BLaER1 treated with 17β-estradiol and CSF1 and Interleukin-3, amounts not matched to agents 10 nM and 100 nM (cell line): ENCODE data around the gene MAP2K5.

Experiments used
- H3K27ac ChIP-seq, 11 experiments: shearing (Covaris generic); formaldehyde crosslinking; 2 replicates each; pipeline ENCODE4 v1.8.1; 2022
- H3K27me3 ChIP-seq, 11 experiments: shearing (Covaris generic); formaldehyde crosslinking; 2 replicates each; pipeline ENCODE4 v1.8.1; 2022
- H3K36me3 ChIP-seq, 11 experiments: shearing (Covaris generic); formaldehyde crosslinking; 2 replicates each; pipeline ENCODE4 v1.8.1; 2022
- H3K4me1 ChIP-seq, 10 experiments: shearing (Covaris generic); formaldehyde crosslinking; 2 replicates each; pipeline ENCODE4 v1.8.1; 2022
- H3K4me2 ChIP-seq, 11 experiments: shearing (Covaris generic); formaldehyde crosslinking; 2 replicates each; pipeline ENCODE4 v1.8.1; 2022
- H3K4me3 ChIP-seq, 10 experiments: shearing (Covaris generic); formaldehyde crosslinking; 2 replicates each; pipeline ENCODE4 v1.8.1; 2022
- H3K9ac ChIP-seq, 11 experiments: shearing (Covaris generic); formaldehyde crosslinking; 2 replicates each; pipeline ENCODE4 v1.8.1; 2022
- H3K9me3 ChIP-seq, 11 experiments: shearing (Covaris generic); formaldehyde crosslinking; replicated peaks in 1 of 11; 2 replicates each; pipeline ENCODE4 v1.8.1; 2022
- H4K20me1 ChIP-seq, 11 experiments: shearing (Covaris generic); formaldehyde crosslinking; 2 replicates each; pipeline ENCODE4 v1.8.1; 2022
- Cebpa-rat ChIP-seq, 11 experiments: shearing (Covaris generic); IDR thresholded peaks; 2 replicates each; pipeline ENCODE4 v1.8.1; 2022

Gene MAP2K5

DNA sequence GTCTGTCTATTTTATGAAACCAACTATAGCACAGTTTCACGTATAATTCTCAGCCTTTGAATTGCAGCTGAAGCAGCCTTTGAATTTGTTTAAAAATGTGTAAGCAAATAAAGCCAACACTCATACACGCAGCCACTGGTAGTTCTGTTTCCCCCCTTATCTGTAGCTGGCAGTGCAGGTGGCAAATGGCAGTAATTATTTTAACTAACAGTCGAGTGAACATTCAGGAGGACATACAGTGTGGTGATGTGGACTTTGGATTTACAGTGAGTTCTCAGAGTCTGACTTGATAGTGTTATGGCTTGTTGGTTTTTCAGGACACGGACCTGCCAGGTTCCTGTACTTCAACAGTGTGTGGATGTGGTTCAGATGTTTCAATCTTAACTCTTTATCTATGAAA is 218.8 kb downstream of the MAP2K5 start:
- Histone ChIP-seq H3K4me2 (peak overlapping the region; percentile 48 to 84 (median 64); a peak in 20 of 22 replicates), H3K4me3 (no peak overlapping the region), H3K27ac (no peak overlapping the region; a peak in 1 of 22 replicates), H3K27me3 (no peaks in the 10 kb centered on the region), H3K4me1 (peaks cover 16 to 63% (median 49%) of the 10 kb centered on the region in 10 experiments), H4K20me1 (no peaks in the 10 kb centered on the region), H3K9ac (no peak overlapping the region), H3K36me3 (peaks cover 0 to 13% (median 0%) of the 10 kb centered on the region in 11 experiments; a peak in 4 of 22 replicates), H3K9me3 (no peaks in the 10 kb centered on the region)
- no peak for TF ChIP-seq Cebpa-rat (IDR thresholded peaks at IDR 0.05)

DNA sequence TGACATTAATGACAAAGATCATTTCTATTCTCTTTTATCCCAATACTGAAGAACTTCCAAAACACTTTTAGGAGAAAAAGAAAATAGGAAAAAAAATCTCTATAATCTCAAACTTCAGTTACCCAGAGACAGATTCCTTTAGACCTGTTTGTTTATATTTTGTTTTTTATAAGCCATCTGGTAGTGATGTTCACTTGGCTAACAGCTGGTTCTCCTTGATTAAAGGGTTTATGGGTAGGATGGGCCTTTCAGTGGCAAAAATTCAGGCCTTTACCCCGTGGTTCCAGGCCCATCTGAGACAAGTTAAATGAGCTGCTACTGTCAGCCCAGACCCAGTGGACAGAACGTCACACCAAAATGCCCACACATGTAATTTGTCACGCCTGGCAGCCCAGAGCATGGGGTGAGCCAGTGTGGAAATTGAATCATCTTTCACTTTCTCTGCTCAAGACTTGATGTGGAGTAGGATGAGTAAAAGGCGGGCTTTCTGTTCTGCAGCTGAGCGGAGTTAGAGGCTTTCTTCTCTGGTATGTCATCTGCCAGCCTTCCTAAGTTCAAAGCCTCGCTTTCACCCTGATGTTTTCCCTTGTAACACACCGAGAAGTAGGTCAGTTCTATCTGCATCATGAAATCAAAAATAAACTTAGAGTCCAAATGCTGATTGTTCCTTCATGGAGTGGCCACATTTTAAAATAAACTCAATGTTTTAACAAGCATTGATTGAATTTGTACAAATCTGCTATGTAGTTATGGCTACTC is 220.3 kb downstream of the MAP2K5 start:
- H3K4me3 ChIP-seq = no peak overlapping the region
- H3K27me3 ChIP-seq = no peaks in the 10 kb centered on the region
- H3K9me3 ChIP-seq = no peaks in the 10 kb centered on the region
- H3K36me3 ChIP-seq = peaks cover 0 to 13% (median 0%) of the 10 kb centered on the region in 11 experiments; a peak in 4 of 22 replicates
- no peak for TF ChIP-seq Cebpa-rat (IDR thresholded peaks at IDR 0.05)
- H3K4me2 ChIP-seq = peak overlapping the region; percentile 12 to 76 (median 53); a peak in 21 of 22 replicates
- H4K20me1 ChIP-seq = no peaks in the 10 kb centered on the region
- peaks cover 25 to 77% (median 63%) of the 10 kb centered on the region in 10 experiments for H3K4me1 ChIP-seq
- peak overlapping the region in 1 of 11 experiments; percentile 29; a peak in 1 of 22 replicates for H3K9ac ChIP-seq
- H3K27ac ChIP-seq = peak overlapping the region in 4 of 11 experiments; percentile 1 to 52 (median 34); a peak in 5 of 22 replicates

DNA sequence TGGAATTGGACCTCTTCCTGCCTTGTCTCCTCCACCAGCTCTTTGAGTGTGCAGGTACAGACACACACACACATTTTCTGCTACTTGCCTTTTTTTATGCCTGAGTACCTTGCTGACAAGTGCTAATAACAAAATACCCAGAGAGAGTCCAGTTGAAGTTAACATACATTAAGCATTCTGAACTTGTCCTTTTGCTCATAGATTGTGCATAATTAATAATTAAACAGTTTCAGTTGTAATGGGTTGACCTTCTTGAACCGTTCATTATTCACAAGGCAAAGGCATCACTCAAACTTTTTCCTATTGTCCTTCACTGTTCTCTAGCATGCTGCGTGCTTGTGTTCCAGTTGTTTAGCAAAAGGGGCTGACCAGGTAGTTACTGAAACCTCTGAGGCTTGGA is 223.2 kb downstream of the MAP2K5 start:
- peaks cover 22 to 60% (median 46%) of the 10 kb centered on the region in 10 experiments for H3K4me1 ChIP-seq
- H3K9ac ChIP-seq = no peak overlapping the region
- H3K4me3 ChIP-seq = no peak overlapping the region
- H3K27ac ChIP-seq = no peak overlapping the region
- H3K36me3 ChIP-seq = peaks cover 0 to 25% (median 5%) of the 10 kb centered on the region in 11 experiments; a peak in 6 of 22 replicates
- TF ChIP-seq Cebpa-rat (IDR thresholded peaks at IDR 0.05) = no peak
- H3K4me2 ChIP-seq = peak overlapping the region in 2 of 11 experiments; percentile 6 to 50; a peak in 4 of 22 replicates
- H3K27me3 ChIP-seq = no peaks in the 10 kb centered on the region
- no peaks in the 10 kb centered on the region for H4K20me1 ChIP-seq
- H3K9me3 ChIP-seq = no peaks in the 10 kb centered on the region

DNA sequence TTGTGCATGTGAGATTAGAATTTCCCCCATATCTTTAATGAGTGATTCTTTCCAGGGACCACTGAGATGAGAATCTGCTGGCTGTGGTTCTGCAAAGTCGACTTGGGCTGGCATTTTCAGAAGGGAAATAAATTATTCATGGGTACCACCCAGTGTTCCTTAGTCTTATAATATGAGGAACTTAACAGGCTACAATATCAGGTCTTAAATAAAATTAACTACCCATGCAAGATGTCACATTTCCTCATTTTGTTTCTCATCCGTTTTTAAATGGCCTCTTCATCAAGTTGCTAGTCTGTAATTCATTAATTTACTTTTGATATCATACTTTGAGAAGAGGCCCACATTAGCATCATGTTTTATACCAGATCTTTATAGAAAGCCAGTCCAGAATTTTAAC is 224.5 kb downstream of the MAP2K5 start:
- Histone ChIP-seq H3K27me3 (no peaks in the 10 kb centered on the region), H3K9ac (no peak overlapping the region), H3K4me3 (no peak overlapping the region), H3K9me3 (no peaks in the 10 kb centered on the region), H3K4me1 (peaks cover 15 to 48% (median 33%) of the 10 kb centered on the region in 10 experiments), H3K27ac (no peak overlapping the region), H4K20me1 (no peaks in the 10 kb centered on the region), H3K36me3 (peaks cover 0 to 30% (median 5%) of the 10 kb centered on the region in 11 experiments; a peak in 6 of 22 replicates), H3K4me2 (peak overlapping the region in 10 of 11 experiments; percentile 6 to 50 (median 26); a peak in 15 of 22 replicates)
- no peak for TF ChIP-seq Cebpa-rat (IDR thresholded peaks at IDR 0.05)

DNA sequence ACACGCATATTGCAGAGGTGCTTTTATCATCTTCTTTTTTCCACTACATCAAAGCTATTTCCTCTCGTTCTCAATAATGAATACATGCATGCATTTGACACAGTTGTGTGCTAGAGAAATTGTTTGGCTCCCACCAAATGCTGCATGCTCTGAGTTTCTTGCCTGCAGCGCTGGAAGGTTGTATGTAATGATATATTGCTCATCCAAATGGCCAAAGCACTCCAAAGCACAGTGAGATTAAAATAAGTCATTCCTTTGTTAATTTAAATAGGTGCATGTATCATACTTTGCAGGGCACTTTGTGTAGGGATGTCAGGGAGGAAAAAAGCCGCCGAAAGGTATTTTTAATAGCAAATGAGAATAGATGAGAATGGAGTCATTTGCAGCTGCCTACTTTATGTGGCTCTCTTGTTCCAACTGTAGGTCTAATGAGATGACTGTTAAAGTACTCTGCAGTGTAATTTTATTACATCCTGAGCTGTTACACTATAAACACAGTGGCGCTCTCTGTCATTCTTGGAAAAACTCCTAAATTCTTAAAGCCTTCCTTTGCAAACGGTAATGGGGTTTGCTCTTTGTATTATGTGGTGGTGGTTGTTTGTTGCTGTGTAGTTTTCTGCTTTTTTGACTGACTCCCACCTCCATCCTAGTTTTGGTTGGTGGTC is 225.9 kb downstream of the MAP2K5 start:
- Histone ChIP-seq H3K9me3 (no peaks in the 10 kb centered on the region), H3K4me1 (peaks cover 11 to 33% (median 21%) of the 10 kb centered on the region in 10 experiments), H3K4me2 (peak overlapping the region in 1 of 11 experiments; percentile 43; a peak in 3 of 22 replicates), H3K9ac (no peak overlapping the region), H3K36me3 (peaks cover 0 to 30% (median 5%) of the 10 kb centered on the region in 11 experiments; a peak in 8 of 22 replicates), H3K27ac (no peak overlapping the region), H3K4me3 (no peak overlapping the region), H4K20me1 (no peaks in the 10 kb centered on the region), H3K27me3 (no peaks in the 10 kb centered on the region)
- TF ChIP-seq Cebpa-rat (IDR thresholded peaks at IDR 0.05) = no peak

DNA sequence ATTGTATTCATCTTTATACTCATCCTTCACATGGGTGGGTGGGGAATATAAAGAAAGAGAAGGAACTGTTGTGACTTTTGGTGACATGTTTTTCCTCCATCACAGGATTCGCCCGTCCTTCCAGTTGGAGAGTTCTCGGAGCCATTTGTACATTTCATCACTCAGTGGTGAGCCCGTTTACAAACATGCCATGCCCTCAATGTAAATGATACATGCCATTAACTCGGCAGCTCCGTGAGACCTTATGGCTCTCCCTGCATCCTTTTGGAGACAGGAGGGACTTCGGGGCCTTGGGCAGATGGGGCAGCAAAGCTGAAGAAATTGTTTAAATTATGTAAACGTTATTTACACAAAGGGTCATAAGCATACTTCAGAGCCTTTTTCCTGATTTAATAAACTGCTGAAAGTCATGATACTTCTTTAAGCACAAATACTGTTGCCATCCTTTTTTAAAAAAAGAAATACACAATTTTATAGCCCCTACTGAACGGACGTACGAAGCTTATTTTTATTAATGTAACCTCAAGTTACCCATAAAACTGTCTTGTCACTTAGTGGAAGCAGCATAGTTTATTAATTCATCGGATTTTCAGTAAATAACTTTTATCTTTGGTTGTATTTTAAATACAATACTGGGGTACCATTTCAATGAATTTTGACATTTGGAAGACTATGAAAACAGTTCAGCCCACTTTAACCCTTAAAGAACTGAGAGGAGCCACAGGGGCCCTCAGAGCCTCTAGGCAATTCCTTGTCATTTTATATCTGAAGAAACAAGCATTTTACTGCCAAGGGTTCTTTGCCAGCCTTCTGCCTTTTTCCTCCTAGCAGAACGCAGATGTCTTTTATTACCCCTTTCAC is 227.2 kb downstream of the MAP2K5 start:
- H3K4me3 ChIP-seq = no peak overlapping the region
- no peaks in the 10 kb centered on the region for H3K9me3 ChIP-seq
- no peaks in the 10 kb centered on the region for H4K20me1 ChIP-seq
- H3K4me1 ChIP-seq = peaks cover 11 to 26% (median 16%) of the 10 kb centered on the region in 10 experiments; a peak in 17 of 20 replicates
- peaks cover 0 to 34% (median 8%) of the 10 kb centered on the region in 11 experiments; a peak in 7 of 22 replicates for H3K36me3 ChIP-seq
- no peak overlapping the region for H3K27ac ChIP-seq
- no peak overlapping the region for H3K9ac ChIP-seq
- H3K4me2 ChIP-seq = no peak overlapping the region
- no peaks in the 10 kb centered on the region for H3K27me3 ChIP-seq
- no peak for TF ChIP-seq Cebpa-rat (IDR thresholded peaks at IDR 0.05)

GRCh38 chr15:67770358-67770628 is 227.8 kb downstream of the MAP2K5 start:
- no peak overlapping the region for H3K4me3 ChIP-seq
- H3K27me3 ChIP-seq = no peaks in the 10 kb centered on the region
- peaks cover 0 to 40% (median 9%) of the 10 kb centered on the region in 11 experiments; a peak in 7 of 22 replicates for H3K36me3 ChIP-seq
- H3K4me2 ChIP-seq = no peak overlapping the region
- H3K9me3 ChIP-seq = no peaks in the 10 kb centered on the region
- H3K27ac ChIP-seq = no peak overlapping the region
- TF ChIP-seq Cebpa-rat (IDR thresholded peaks at IDR 0.05) = no peak
- peaks cover 11 to 26% (median 16%) of the 10 kb centered on the region in 10 experiments; a peak in 17 of 20 replicates for H3K4me1 ChIP-seq
- H4K20me1 ChIP-seq = no peaks in the 10 kb centered on the region
- H3K9ac ChIP-seq = no peak overlapping the region

DNA sequence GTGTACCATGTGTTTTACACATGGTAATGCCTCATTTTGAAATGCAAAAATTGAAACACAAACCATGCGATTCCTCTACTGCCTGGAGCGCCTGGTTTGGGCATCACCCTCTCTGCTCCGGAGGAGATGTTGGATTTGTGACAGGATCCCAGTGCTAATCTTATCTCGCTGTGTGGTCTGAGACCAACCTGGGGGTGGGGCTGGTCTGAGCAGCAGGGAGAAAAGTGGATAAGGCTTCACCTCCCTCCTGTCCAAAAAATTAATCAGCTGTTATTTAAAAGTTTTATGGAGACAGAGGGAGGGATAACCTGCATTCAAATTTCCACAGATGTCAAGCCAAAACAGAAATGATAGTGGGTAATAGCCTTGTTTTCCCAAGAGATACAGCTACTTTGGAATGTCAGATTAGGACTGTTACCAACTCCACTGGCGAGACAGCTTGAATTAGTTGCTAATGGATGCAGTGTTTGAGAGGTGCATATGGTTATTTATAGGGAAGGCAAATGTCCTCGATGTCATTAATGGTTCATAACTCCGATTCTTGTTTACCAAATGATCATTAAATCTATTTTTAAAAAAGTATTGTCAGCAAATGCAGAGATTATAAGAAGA is 228.8 kb downstream of the MAP2K5 start:
- peaks cover 0 to 45% (median 9%) of the 10 kb centered on the region in 11 experiments; a peak in 8 of 22 replicates for H3K36me3 ChIP-seq
- H3K9me3 ChIP-seq = no peaks in the 10 kb centered on the region
- no peak for TF ChIP-seq Cebpa-rat (IDR thresholded peaks at IDR 0.05)
- no peak overlapping the region for H3K4me2 ChIP-seq
- no peak overlapping the region for H3K9ac ChIP-seq
- peaks cover 8 to 22% (median 16%) of the 10 kb centered on the region in 10 experiments; a peak in 18 of 20 replicates for H3K4me1 ChIP-seq
- H3K27me3 ChIP-seq = no peaks in the 10 kb centered on the region
- H3K4me3 ChIP-seq = no peak overlapping the region
- H3K27ac ChIP-seq = no peak overlapping the region
- H4K20me1 ChIP-seq = no peaks in the 10 kb centered on the region
